Activated T-helper 9 cell treated with anti-CD3 and anti-CD28 coated beads, Interleukin-2, amount 50 U/mL, for 16 hours (primary cell): ENCODE data around the gene COL20A1.

Experiments
- DNase-seq: peaks from one replicate; pipeline ENCODE4 v3.0.0-alpha.2; 2020; ENCODE audit warnings: low read depth

COL20A1 gene

GRCh38 chr20:63363981-63364561, 71.1 kb downstream of the COL20A1 start:
- DNase-seq, result no peak

GRCh38 chr20:63364801-63365585, 72.0 kb downstream of the COL20A1 start:
- no peak for DNase-seq

DNA sequence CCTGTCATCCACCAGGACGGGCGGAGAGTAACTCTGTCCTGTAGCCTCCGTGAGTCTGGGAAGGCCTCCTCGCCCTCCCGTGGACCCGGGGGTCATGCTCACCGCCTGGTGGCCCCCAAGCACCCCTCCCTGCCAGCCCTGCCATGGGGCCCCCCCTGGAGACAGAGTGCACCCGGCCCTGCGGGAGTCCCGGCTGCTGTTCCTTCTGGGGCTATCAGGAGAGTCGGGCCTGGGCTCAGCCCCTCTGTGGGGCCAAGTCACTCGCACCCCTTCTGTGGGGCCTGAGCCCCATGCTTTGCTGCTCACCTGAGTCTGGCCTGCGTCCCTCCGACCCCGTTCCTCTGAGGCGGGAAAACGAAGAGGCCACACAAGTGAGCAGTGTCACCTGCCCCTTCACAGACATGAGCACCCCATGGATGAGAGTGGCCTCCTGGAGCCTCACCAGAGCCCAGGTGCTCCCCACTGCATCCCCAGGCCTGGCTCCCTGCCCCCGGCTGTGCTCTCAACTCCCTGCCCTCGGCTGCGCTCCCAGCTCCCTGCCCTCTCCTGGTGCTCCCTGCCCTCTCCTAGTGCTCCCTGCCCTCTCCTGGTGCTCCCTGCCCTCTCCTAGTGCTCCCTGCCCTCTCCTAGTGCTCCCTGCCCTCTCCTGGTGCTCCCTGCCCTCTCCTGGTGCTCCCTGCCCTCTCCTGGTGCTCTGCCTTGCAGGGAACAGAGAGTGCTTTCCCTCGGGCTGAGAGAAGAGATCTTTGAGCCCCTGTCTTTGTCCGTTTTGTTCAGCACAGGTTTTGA, 72.8 kb downstream of the COL20A1 start:
- no peak for DNase-seq

GRCh38 chr20:63366390-63367365, 73.7 kb downstream of the COL20A1 start:
- no peak for DNase-seq

DNA sequence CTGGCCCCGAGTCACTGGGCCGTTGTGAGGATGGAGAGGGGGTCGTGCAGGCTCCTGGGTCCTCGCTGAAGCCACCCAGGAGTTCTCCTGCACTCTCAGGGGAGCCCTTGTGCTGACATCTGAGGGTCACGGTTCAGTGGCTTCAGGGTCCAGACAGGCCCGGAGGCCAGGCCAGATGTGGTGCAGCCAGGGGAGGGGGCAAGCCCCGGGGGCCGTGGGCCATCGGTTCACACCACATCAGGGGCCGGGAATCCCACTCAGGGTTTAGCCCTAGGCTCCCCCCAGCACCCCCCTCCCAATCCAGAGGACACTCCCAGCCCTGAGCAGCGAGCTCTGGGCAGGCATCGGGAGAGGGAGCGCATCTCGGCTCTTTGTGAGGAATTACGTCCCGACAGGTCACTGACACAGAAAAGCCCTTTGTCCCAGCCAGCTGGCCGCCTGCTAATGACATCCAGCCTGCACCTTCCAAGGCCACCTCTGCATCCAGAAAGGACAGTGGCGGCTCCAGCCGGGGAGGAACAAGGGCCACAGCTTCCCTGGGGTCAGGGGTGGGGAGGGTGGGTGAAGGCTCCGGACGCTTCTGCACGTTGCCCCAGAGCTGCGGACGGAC, 74.6 kb downstream of the COL20A1 start:
- no peak for DNase-seq

- no peak for DNase-seq
Observed at GRCh38 chr20:63368151-63368550, 75.2 kb downstream of the COL20A1 start.

GRCh38 chr20:63369024-63369530, 76.1 kb downstream of the COL20A1 start:
- DNase-seq, result no peak

DNA sequence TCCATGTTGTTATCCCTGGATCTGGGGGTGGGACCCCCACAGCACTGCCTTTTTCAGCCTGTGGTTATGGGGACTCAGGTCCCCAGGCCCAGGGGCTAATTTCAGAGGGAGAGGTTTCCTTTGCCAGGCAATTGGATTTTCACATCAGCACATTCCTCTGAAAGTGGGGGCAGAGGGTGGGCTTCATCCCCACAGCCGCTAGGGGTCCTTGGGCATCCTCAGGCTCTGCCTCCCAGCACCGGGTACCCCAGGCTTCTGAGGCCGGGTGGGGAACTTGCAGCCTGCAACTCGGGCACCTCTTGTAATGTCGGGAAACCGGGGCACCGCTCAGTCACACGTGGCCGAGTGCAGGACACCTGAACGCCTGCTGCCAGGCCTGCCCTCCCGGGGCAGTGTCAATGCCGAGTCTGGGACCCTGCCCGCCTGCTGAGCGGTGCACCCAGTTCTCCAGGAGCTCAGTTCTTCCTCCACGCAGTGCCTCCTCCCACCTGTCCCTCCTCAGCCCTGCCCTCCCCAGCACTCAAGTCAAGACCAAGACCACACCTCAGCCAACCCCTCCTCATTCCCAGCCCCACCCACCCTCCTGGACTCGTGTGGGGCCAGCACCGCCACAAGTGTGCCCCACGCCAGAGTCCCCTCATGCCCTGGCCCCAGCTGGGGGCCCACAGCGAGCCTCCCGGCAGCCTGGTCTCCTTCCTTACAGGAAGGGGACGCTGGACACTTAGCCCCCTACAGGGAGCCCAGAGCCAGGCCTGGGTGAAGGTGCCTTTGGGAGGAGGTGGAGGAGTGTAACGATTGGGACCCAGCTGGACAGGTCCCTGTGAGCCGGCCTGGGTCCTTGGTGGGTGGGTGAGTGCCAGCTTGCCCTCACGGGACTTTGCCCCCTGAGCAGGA, 77.0 kb downstream of the COL20A1 start:
- no peak for DNase-seq

DNA sequence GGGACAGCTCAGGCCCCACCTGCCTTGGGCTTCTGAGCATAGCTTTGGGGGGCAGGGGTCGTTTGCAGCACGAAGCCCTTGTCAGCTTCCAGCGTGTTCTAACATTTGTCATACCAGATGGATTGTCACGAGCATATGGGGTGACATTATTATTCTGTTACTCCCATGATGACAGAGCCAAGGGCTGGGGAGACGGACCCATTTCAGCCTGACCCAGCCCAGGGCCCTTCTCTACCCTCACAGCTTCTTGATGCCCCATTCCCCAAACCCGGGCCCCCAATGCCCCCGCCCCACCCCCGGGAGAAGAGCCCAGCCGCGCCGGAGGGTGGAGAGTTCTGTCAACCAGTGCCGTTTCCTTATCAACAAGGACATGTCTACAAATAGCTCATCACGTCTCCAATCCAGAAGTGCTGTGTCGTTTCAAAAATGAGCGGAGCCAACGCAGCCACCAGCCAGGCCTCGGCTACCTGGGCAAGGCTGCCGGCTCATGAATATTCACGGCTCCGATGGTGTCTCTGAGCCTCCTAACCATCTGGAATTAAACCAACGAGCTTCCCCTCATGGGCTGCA, 77.7 kb downstream of the COL20A1 start:
- no peak for DNase-seq

- DNase-seq, result no peak
Observed at GRCh38 chr20:63371291-63371865, 78.4 kb downstream of the COL20A1 start.

GRCh38 chr20:63372971-63373885, 80.2 kb downstream of the COL20A1 start:
- DNase-seq, result no peak

DNA sequence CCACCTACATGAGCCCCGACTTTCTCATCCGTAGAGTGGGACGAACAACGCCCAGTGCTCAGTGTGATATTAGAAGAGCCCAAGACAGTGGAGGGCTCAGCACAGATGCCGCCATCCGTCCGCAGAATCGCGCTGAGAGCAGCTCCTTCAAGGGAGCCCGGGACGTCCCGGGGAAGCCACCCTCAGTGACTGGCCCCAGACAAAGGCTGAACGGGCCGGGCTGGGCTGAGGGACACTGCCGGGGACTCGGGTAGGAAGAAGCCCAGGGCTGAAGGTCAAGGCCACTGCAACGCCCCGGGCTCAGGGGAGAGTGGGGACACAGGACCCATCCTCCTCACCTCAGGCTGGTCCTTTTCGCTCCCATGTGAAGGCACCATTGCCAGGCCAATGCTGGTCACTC, 81.0 kb downstream of the COL20A1 start:
- DNase-seq, result no peak

- DNase-seq, result no peak
Observed at GRCh38 chr20:63374504-63374903, 81.5 kb downstream of the COL20A1 start.

- no peak for DNase-seq
Observed at GRCh38 chr20:63375438-63375837, 82.5 kb downstream of the COL20A1 start.

DNA sequence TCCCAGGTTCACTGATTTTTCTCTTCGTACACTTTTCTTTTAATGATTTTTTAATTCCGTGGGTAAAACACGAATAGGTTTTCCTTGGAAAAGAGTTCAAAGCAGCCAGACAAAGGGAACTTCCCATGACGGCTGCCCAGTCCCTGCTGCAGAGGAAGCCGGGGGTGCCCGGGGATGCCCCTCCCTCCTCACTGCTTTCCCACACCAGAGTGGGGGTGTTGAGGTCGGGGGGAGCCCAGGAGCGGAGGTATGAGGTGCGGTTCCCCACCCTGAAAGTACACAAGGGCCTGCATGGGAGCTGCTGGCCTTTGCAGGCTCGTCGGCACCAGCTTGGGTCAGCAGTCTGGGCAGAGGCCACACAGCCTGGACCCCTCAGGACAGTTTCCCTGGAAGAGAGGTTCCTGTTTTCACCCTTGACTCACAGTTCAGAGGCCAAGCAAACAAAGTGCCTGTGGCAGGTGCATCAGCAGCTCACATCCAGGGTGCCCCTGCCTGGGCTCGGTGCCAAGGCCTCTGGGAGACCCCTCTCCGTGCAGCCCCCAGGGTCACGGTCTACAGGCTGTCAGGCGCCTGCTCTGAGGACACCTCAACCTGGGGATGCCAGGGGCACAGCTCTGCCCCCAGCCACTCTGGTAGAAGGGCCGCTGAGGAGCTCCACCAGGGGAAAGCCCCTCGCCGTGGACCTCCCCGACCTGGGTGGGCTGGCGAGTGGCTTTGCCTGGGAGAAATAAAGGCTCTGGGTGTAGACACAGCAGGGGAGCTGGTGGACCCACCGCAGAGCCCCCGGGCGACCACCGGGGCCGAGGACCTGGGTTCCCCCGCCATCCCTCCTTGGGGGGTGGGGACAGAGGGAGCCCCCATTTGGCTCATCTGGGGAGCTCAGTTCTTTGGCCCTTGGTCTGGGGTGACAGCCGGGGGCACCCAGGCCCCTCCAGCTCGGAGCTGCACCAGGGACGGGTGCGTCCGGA, 83.6 kb downstream of the COL20A1 start:
- DNase-seq, result no peak

- no peak for DNase-seq
Observed at GRCh38 chr20:63377256-63377941, 84.4 kb downstream of the COL20A1 start.
